HUES6 (cell line): ENCODE data around the gene MPP2.
"Not testable (repeated sequence)": the region's sequence is repeated elsewhere in the genome, so short reads cannot be mapped to it uniquely, and the experiment has no call there.

ENCODE experiments used
- H3K27ac ChIP-seq: 2 replicates; pipeline ENCODE4 v1.7.0; 2013; ENCODE audit warnings: low read depth, mild to moderate bottlenecking, low read length, inconsistent platforms
- H3K27me3 ChIP-seq: 2 replicates; pipeline ENCODE4 v1.6.1; 2013; ENCODE audit warnings: low read length; ENCODE audit not compliant: control insufficient read depth, insufficient read depth
- H3K36me3 ChIP-seq: 2 replicates; pipeline ENCODE4 v1.6.1; 2013; ENCODE audit warnings: low read length; ENCODE audit not compliant: control insufficient read depth, insufficient read depth
- H3K4me1 ChIP-seq: 2 replicates; pipeline ENCODE4 v1.6.1; 2013; ENCODE audit warnings: low read length; ENCODE audit not compliant: control insufficient read depth, insufficient read depth
- H3K4me3 ChIP-seq: 2 replicates; pipeline ENCODE4 v1.5.1; 2013; ENCODE audit warnings: low read depth, low read length
- H3K9ac ChIP-seq: one replicate; pipeline ENCODE4 v1.6.1; 2013; ENCODE audit warnings: mild to moderate bottlenecking, low read length
- H3K9me3 ChIP-seq: 2 replicates; pipeline ENCODE4 v1.6.1; 2013; ENCODE audit warnings: low read depth, low read length; ENCODE audit not compliant: control insufficient read depth, insufficient read depth

MPP2 gene

DNA sequence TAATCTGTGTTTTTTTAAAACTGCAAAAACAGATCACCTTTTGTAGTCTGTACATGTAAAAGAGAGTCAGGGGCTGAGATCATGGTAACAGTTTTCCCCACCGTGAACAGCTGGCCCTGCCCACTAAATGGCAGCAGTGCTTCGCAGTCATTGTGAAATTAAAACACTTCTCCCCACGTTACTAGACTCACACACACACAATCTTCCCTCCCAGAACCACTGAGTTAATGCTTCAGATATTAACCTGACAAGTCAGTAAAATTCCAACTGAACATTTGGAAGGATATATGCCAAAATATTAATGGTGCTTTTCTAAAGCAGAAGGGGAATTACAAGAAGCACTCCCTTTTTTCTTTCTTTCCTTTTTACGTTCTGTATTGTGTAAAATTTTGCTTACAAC lies 61.6 kb downstream of the MPP2 start:
- Histone ChIP-seq H3K27ac (no peak overlapping the region), H3K27me3 (0 out of 2 replicates have a peak, but pooled peaks cover 8% of the 10 kb centered on the region), H3K4me3 (no peak overlapping the region), H3K36me3 (no peaks in the 10 kb centered on the region), H3K9me3 (no peaks in the 10 kb centered on the region), H3K9ac (no peak overlapping the region), H3K4me1 (peaks cover 10% of the 10 kb centered on the region)

DNA sequence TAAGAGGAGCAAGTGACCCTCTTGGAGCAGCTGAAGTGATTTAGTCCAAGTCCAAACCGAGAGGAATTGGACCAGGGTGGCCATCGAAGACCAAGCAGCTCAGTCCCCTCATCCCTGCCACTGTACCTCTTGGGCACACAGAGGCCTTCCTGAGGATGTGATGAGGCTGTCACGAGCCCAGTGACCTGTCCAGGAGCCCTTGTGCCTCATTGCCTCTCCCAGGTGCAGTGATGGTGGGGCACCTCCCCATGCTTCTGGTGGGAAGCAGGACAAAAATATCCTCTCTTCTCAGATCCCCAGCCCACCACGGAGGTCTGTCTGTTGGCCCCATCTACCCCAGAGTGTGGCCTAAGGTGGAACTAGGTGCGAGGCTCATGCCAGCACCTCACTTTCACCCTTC lies 63.1 kb downstream of the MPP2 start:
- Histone ChIP-seq H3K27ac (no peak overlapping the region), H3K36me3 (no peaks in the 10 kb centered on the region), H3K27me3 (0 out of 2 replicates have a peak, but pooled peaks cover 8% of the 10 kb centered on the region), H3K9me3 (no peaks in the 10 kb centered on the region), H3K4me3 (no peak overlapping the region), H3K9ac (no peak overlapping the region), H3K4me1 (peaks cover 10% of the 10 kb centered on the region)

DNA sequence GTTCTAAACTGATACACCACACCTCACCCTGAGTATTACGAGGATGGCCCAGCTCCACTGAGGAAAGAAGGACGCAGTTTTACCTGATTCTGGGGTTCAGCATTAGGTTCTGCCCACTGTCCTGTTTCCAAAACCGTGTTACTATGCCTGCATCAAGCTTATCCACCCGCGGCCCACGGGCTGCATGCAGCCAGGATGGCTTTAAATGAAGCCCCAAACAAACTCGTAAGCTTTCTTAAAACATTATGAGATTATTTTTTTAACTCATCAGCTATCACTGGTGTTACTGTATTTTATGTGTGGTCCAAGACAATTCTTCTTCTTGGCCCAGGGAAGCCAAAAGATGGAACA lies 64.4 kb downstream of the MPP2 start:
- no peak overlapping the region for H3K27ac ChIP-seq
- peaks cover 10% of the 10 kb centered on the region for H3K4me1 ChIP-seq
- H3K9ac ChIP-seq: no peak overlapping the region
- no peaks in the 10 kb centered on the region for H3K9me3 ChIP-seq
- no peaks in the 10 kb centered on the region for H3K36me3 ChIP-seq
- no peaks in the 10 kb centered on the region for H3K27me3 ChIP-seq
- H3K4me3 ChIP-seq: no peak overlapping the region

DNA sequence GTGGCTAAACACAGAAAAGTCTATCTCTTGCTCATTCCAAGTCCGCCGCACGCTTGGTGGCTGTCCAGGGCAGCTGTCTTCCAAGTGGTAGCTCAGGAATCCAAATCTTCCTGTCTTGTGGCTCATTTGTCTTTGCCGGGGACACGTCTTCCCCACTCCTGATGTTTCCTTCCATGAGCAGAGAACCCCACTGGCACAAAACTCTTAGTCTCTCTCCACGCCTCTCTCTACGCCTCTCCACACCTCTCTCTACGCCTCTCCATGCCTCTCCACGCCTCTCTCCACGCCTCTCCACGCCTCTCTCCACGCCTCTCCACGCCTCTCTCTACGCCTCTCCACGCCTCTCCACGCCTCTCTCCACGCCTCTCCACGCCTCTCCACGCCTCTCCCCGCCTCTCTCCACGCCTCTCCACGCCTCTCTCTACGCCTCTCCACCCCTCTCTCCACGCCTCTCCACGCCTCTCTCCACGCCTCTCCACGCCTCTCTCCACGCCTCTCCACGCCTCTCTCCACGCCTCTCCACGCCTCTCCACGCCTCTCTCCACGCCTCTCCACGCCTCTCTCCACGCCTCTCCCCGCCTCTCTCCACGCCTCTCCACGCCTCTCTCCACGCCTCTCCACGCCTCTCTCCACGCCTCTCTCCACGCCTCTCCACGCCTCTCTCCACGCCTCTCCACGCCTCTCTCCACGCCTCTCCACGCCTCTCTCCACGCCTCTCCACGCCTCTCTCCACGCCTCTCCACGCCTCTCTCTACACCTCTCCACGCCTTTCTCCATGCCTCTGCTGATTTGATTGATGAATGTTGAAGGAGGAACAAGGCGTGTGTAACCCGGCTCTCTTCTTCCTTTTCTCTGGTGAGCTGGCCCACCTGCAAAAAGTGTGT lies 65.0 kb downstream of the MPP2 start:
- not testable (repeated sequence) for H3K36me3 ChIP-seq, H3K9ac ChIP-seq, H3K27me3 ChIP-seq, H3K27ac ChIP-seq, H3K9me3 ChIP-seq, H3K4me3 ChIP-seq
- peaks cover 10% of the 10 kb centered on the region for H3K4me1 ChIP-seq

DNA sequence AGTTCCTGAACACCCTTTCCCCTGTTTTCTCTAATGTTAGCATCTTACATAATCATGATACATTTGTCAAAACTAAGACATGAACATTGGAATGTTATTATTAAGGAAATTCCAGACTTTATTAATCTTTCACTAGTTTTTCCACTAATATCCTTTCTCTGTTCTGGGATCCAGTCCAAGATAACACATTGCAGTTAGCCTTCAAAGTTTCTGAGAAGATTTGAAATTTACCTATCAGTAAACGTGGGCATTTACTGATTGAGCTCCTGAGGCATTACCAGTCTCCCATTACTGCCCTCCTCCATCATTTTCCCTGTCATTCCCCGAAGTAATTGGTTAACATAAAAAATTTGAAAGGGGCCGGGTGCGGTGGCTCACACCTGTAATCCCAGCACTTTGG lies 66.1 kb downstream of the MPP2 start:
- Histone ChIP-seq H3K9ac (no peak overlapping the region), H3K4me1 (0 out of 2 replicates have a peak, but pooled peaks cover 3% of the 10 kb centered on the region), H3K36me3 (no peaks in the 10 kb centered on the region), H3K9me3 (no peaks in the 10 kb centered on the region), H3K27ac (no peak overlapping the region), H3K4me3 (no peak overlapping the region), H3K27me3 (no peaks in the 10 kb centered on the region)

DNA sequence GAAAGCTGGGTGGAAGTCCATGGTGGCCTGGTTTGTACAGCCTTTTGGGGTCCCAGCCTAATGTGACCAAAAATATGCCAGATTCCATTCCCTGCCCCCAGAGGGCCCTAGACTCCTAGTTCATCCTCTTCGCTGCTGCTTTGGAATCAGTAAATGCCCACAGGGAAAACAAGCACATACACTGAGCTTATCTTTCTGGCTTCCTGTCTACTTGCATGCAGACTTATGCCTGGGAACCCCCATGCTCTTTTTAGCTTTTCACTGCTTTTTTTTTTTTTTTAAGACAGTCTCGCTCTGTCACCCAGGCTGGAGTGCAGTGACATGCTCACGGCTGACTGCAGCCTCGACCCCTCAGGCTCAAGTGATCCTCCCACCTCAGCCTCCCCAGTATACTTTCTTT lies 66.5 kb downstream of the MPP2 start:
- Histone ChIP-seq H3K27me3 (no peaks in the 10 kb centered on the region), H3K4me1 (0 out of 2 replicates have a peak, but pooled peaks cover under 1% of the 10 kb centered on the region), H3K4me3 (no peak overlapping the region), H3K27ac (no peak overlapping the region), H3K9me3 (no peaks in the 10 kb centered on the region), H3K36me3 (no peaks in the 10 kb centered on the region), H3K9ac (no peak overlapping the region)

DNA sequence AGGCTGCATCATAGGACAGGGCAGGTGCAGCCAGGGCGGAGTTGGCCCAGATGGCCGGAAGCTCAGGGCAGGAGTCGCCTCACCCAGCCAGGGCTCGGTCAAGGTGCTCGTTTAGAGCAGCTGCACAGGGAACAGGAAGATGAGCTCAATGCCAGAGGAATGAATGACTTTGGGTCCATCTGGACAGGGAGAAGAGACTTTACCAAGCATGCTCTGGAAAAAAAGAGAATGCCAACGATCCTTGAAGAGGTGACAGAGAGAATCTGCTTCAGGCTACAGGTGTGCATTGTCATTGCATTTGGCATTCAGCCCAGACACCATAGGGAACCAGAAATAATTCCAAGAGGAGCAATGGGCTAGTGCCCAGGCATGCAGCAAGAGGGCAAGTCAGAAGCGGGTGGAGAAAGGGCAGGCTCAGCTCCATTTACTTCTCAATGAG lies 67.6 kb downstream of the MPP2 start:
- Histone ChIP-seq H3K36me3 (no peaks in the 10 kb centered on the region), H3K4me1 (no peaks in the 10 kb centered on the region), H3K4me3 (no peak overlapping the region), H3K9me3 (no peaks in the 10 kb centered on the region), H3K27me3 (peaks cover 2% of the 10 kb centered on the region; the same call in 1 of the 2 replicates), H3K27ac (no peak overlapping the region), H3K9ac (no peak overlapping the region)

DNA sequence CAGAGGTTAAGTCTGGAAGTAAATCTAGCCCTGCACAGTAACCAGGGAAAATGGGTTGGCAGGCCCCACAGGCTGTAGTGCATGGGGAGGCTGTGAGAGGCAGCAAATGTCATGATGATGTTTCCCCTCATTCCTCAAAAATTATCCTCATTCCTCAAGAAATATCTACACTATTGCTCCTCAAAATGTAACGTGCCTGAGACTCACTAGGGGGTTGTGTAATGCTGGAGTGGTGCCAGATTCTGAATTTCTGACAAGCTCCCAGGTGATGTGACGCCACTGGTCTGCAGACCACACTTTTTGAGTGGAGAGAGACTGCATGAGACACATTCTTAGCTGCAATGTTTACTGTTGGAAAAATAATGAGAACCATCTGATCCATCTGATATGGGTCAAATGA lies 73.2 kb downstream of the MPP2 start:
- H3K4me1 ChIP-seq: peaks cover 19% of the 10 kb centered on the region
- peaks cover 5% of the 10 kb centered on the region; the same call in 1 of the 2 replicates for H3K9me3 ChIP-seq
- H3K36me3 ChIP-seq: peaks cover 4% of the 10 kb centered on the region; the same call in 1 of the 2 replicates
- H3K27ac ChIP-seq: no peak overlapping the region
- H3K9ac ChIP-seq: no peak overlapping the region
- H3K27me3 ChIP-seq: peaks cover 23% of the 10 kb centered on the region
- no peak overlapping the region for H3K4me3 ChIP-seq

DNA sequence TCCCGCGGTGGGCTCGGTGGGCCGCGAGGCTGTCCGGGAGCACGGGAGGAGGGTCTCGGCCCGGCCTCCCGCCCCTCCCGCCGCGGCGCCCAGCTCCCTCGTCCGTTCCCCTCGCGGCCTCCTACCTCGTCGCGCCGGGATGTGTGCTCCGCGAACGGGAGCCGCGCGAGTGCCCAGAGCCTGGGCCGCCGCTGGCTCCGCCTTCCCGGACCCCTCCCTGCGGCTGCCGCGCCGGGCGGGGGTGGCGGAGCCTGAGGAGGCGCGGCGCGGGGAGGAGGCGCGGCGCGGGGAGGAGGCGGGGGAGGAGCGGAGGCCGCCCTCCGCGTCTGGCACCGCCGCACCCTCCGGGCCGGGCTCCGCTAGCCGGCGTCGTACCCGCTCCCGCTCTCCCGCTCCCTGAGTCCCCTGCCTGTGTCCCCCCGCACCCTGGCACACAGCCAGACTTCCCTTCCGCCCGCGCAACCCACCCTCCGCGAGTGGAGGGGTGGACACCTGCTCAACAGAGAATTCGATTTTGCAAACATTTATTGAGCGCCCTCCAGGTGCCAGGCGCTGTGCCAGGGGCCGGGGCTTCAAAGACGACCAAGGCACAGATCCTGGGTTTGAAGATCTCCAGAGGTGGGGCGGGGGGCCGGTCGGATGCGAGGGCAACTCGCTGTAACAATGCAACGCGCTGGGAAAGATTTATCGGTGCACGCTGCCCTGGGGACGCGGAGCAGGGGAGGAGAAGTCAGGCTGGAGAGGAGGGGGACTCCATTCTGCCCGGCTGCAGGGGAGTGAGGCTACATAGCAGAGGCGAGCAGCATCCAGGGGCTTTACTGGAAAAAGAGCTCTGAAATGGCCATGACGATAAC lies 74.1 kb downstream of the MPP2 start, which contains the start of gene MPP3:
MPP3 (minus strand) TSS at position 171 of the 854 bp plus-strand sequence. CDS start 1,240 bp downstream, outside the sequence.
- peaks cover 7% of the 10 kb centered on the region; the same call in 1 of the 2 replicates for H3K36me3 ChIP-seq
- H3K4me1 ChIP-seq: peaks cover 19% of the 10 kb centered on the region
- no peak within 1 kb of the TSS for H3K27ac ChIP-seq
- H3K27me3 ChIP-seq: peaks cover 23% of the 10 kb centered on the region
- peak within 1 kb of the TSS; percentile 43 for H3K9ac ChIP-seq
- peak within 1 kb of the TSS; percentile 76 for H3K4me3 ChIP-seq
- peaks cover 5% of the 10 kb centered on the region; the same call in 1 of the 2 replicates for H3K9me3 ChIP-seq

DNA sequence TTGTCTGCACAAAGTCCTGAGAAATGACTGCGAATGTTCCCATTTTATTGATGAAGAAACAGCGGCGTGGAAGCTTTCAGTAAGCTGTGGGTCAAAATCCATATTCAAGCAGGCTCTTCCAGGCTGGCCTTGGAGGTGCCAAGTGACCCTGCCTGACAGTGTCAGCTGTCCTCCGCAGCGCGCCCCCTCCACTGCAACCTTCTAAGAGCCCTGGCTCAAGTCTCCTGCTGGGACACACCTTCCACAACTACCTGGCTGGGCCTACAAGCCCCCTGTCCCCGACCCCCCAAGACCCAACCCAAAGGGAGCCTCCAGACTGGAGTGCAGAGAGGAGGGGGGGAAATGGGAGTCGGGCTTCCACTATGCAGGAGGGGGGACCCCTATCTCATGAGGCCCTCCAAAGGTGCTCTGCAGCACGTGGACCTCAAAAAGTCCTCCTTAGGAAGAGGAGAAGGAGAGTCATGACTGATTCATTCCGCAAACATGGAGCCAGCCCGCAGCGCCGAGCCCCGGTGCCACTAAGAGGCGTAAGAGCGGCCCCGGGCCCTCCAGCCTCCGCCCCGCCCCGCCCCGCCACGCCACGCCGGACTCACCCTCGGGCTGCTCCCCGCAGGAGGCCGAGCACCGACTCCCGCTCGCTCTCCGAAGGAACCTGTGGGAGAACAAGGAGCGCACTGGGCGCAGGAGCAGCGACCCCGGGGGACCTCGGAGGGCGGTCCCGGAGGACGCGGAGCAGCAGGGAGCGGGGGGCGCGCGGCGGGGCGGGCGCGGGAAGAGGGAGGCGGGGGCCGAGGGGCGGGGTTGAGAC lies 75.0 kb downstream of the MPP2 start:
- H3K27me3 ChIP-seq: peaks cover 23% of the 10 kb centered on the region
- H3K36me3 ChIP-seq: peaks cover 7% of the 10 kb centered on the region; the same call in 1 of the 2 replicates
- H3K27ac ChIP-seq: no peak overlapping the region
- H3K9ac ChIP-seq: peak overlapping the region; percentile 43
- peak overlapping the region; percentile 76 for H3K4me3 ChIP-seq
- peaks cover 5% of the 10 kb centered on the region; the same call in 1 of the 2 replicates for H3K9me3 ChIP-seq
- peaks cover 19% of the 10 kb centered on the region for H3K4me1 ChIP-seq
